Ascending aorta (tissue), 2 donors: Measurements from ENCODE around the gene DEUP1. TPM values are rescaled to one million over a fixed set of nuclear protein-coding genes. Genes with fewer than 3 reads are reported as not detected.
A peak's percentile ranks its signal among the peaks of the same experiment; 100 is the strongest.

Experiments used
- DNase-seq, 2 donors: peaks; one replicate each; pipeline ENCODE4 v3.0.0-alpha.2; 2019; ENCODE audit warnings: low spot score in 2 of 2
- H3K27ac ChIP-seq, 2 donors: fragments of 200-600 bp; sonication (generic); one replicate each; pipeline ENCODE4 v1.5.1; 2016 to 2017; ENCODE audit warnings: mild to moderate bottlenecking in 1 of 2
- H3K27me3 ChIP-seq: fragments of 200-600 bp; sonication (generic); one replicate; pipeline ENCODE4 v1.5.1; 2017
- H3K36me3 ChIP-seq, 2 donors: fragments of 200-600 bp; sonication (generic); one replicate each; pipeline ENCODE4 v1.5.1; 2016
- H3K4me1 ChIP-seq, 2 donors: fragments of 200-600 bp; sonication (generic); one replicate each; pipeline ENCODE4 v1.5.1; 2016 to 2017; ENCODE audit warnings: mild to moderate bottlenecking in 1 of 2
- H3K4me3 ChIP-seq, 2 donors: fragments of 200-600 bp; sonication (generic); one replicate each; pipeline ENCODE4 v1.5.1; 2016 to 2017; ENCODE audit warnings: mild to moderate bottlenecking in 1 of 2
- H3K9me3 ChIP-seq, 2 donors: fragments of 200-600 bp; sonication (generic); one replicate each; pipeline ENCODE4 v1.5.1; 2016
- CTCF ChIP-seq, 3 experiments: fragments of 200-600 bp in 2 of 3; fragments of 450-650 bp in 1 of 3; sonication (generic) in 2 of 3; IDR thresholded peaks; one replicate each; pipeline ENCODE4 v1.5.1; 2016 to 2019; ENCODE audit warnings: antibody characterized with exemption in 3 of 3, mild to moderate bottlenecking in 1 of 3, moderate library complexity in 1 of 3
- intact Hi-C: fragments of 100-400 bp; cut with DNase I; formaldehyde crosslinking; loops from one replicate; pipeline ENCODE4 v1.15.1; 2023
- total RNA-seq: library from RNA; depleted of rRNA; stranded (reverse); fragments of >200 nt; gene quantifications from one replicate; pipeline ENCODE4 v1.1.0, GENCODE V29; 2016

DEUP1 gene
- total RNA-seq, 1 donor from 2014 or later: not detected

- H3K9me3 ChIP-seq: no peaks in the 10 kb centered on the region
- no peaks in the 10 kb centered on the region for H3K27me3 ChIP-seq
- DNase-seq: no peak
- no peak overlapping the region for H3K27ac ChIP-seq
- H3K4me3 ChIP-seq: no peak overlapping the region
- no peak for TF ChIP-seq CTCF (IDR thresholded peaks at IDR 0.05)
- intact Hi-C loops: no loop called here
- H3K36me3 ChIP-seq: no peaks in the 10 kb centered on the region
- no peaks in the 10 kb centered on the region for H3K4me1 ChIP-seq
Observed at GRCh38 chr11:93361435-93361834, 30.9 kb downstream of the DEUP1 start.

- Histone ChIP-seq H3K4me3 (no peak overlapping the region), H3K27me3 (no peaks in the 10 kb centered on the region), H3K4me1 (no peaks in the 10 kb centered on the region), H3K9me3 (no peaks in the 10 kb centered on the region), H3K36me3 (no peaks in the 10 kb centered on the region), H3K27ac (no peak overlapping the region)
- no peak for DNase-seq
- intact Hi-C loops: no loop called here
- TF ChIP-seq CTCF (IDR thresholded peaks at IDR 0.05): no peak
Observed at GRCh38 chr11:93368022-93368421, 37.5 kb downstream of the DEUP1 start.

- Histone ChIP-seq H3K27me3 (no peaks in the 10 kb centered on the region), H3K9me3 (no peaks in the 10 kb centered on the region), H3K4me3 (no peak overlapping the region), H3K4me1 (no peaks in the 10 kb centered on the region), H3K27ac (no peak overlapping the region), H3K36me3 (no peaks in the 10 kb centered on the region)
- intact Hi-C loops: no loop called here
- DNase-seq: no peak
- no peak for TF ChIP-seq CTCF (IDR thresholded peaks at IDR 0.05)
Observed at GRCh38 chr11:93370260-93370659, 39.7 kb downstream of the DEUP1 start.

GRCh38 chr11:93389737-93390136 is 59.2 kb downstream of the DEUP1 start:
- Histone ChIP-seq H3K36me3 (no peaks in the 10 kb centered on the region), H3K27me3 (no peaks in the 10 kb centered on the region), H3K4me3 (no peak overlapping the region), H3K27ac (no peak overlapping the region), H3K9me3 (no peaks in the 10 kb centered on the region), H3K4me1 (no peaks in the 10 kb centered on the region)
- no peak for DNase-seq
- no peak for TF ChIP-seq CTCF (IDR thresholded peaks at IDR 0.05)
- intact Hi-C loops: no loop called here

DNA sequence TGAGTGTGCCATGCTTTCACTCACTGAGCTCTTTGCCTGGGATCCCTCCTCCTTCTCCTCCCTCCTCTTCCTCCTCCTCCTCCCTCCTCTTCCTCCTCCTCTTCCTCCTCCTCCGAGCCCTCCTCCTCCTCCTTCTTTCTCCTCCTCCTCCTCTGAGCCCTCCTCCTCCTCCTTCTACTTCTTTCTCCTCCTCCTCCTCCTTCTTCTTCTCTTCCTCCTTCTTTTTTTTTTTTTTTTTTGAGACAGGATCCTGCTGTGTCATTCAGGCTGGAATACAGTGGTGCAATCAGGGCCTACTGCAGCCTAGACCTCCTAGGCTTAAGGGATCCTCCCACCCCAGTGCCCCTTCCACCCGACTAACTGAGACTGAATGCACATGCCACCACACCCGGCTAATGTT is 62.3 kb downstream of the DEUP1 start:
- no peak for DNase-seq
- intact Hi-C loops: no loop called here
- Histone ChIP-seq H3K36me3 (no peaks in the 10 kb centered on the region), H3K9me3 (no peaks in the 10 kb centered on the region), H3K4me3 (no peak overlapping the region), H3K4me1 (no peaks in the 10 kb centered on the region), H3K27me3 (no peaks in the 10 kb centered on the region), H3K27ac (no peak overlapping the region)
- TF ChIP-seq CTCF (IDR thresholded peaks at IDR 0.05): no peak

GRCh38 chr11:93393386-93393785 is 62.8 kb downstream of the DEUP1 start:
- H3K4me1 ChIP-seq: no peaks in the 10 kb centered on the region
- H3K27me3 ChIP-seq: no peaks in the 10 kb centered on the region
- no peak for TF ChIP-seq CTCF (IDR thresholded peaks at IDR 0.05)
- no peak overlapping the region for H3K4me3 ChIP-seq
- no peak for DNase-seq
- H3K9me3 ChIP-seq: no peaks in the 10 kb centered on the region
- intact Hi-C loops: no loop called here
- no peaks in the 10 kb centered on the region for H3K36me3 ChIP-seq
- H3K27ac ChIP-seq: peak overlapping the region in 1 of 2 donors; percentile 25
